ENCODE results near the gene KRT40. TPM values are rescaled to one million over a fixed set of nuclear protein-coding genes. Genes with fewer than 3 reads are reported as not detected.

Gene KRT40
- total RNA-seq, 1 donor from 2014 or later = not detected

- DNase-seq (ENCODE audit: extremely low spot score, unreplicated experiment) = no peak
- H3K27ac Mint-ChIP-seq (ENCODE audit: unreplicated experiment) = no peak overlapping the region
- TF ChIP-seq CTCF (IDR thresholded peaks at IDR 0.05) = no peak
- H3K4me1 Mint-ChIP-seq (ENCODE audit: unreplicated experiment) = peaks cover 2% of the 10 kb centered on the region
- H3K36me3 Mint-ChIP-seq (ENCODE audit: unreplicated experiment) = no peaks in the 10 kb centered on the region
- H3K27me3 Mint-ChIP-seq (ENCODE audit: unreplicated experiment) = no peaks in the 10 kb centered on the region
- no peaks in the 10 kb centered on the region for H3K9me3 Mint-ChIP-seq (ENCODE audit: unreplicated experiment)
- H3K4me3 Mint-ChIP-seq (ENCODE audit: unreplicated experiment) = no peak overlapping the region
Observed at GRCh38 chr17:40942553-40942952, 41.6 kb downstream of the KRT40 start.

- no peak for TF ChIP-seq CTCF (IDR thresholded peaks at IDR 0.05)
- DNase-seq (ENCODE audit: extremely low spot score, unreplicated experiment) = no peak
- H3K27ac Mint-ChIP-seq (ENCODE audit: unreplicated experiment) = no peak overlapping the region
- peaks cover 6% of the 10 kb centered on the region for H3K4me1 Mint-ChIP-seq (ENCODE audit: unreplicated experiment)
- no peak overlapping the region for H3K4me3 Mint-ChIP-seq (ENCODE audit: unreplicated experiment)
- H3K27me3 Mint-ChIP-seq (ENCODE audit: unreplicated experiment) = no peaks in the 10 kb centered on the region
- H3K9me3 Mint-ChIP-seq (ENCODE audit: unreplicated experiment) = no peaks in the 10 kb centered on the region
- no peaks in the 10 kb centered on the region for H3K36me3 Mint-ChIP-seq (ENCODE audit: unreplicated experiment)
Observed at GRCh38 chr17:40940266-40940665, 43.9 kb downstream of the KRT40 start.

GRCh38 chr17:40938981-40939380 is 45.1 kb downstream of the KRT40 start:
- no peak for TF ChIP-seq CTCF (IDR thresholded peaks at IDR 0.05)
- H3K27ac Mint-ChIP-seq (ENCODE audit: unreplicated experiment) = no peak overlapping the region
- no peak overlapping the region for H3K4me3 Mint-ChIP-seq (ENCODE audit: unreplicated experiment)
- no peaks in the 10 kb centered on the region for H3K36me3 Mint-ChIP-seq (ENCODE audit: unreplicated experiment)
- H3K27me3 Mint-ChIP-seq (ENCODE audit: unreplicated experiment) = no peaks in the 10 kb centered on the region
- H3K9me3 Mint-ChIP-seq (ENCODE audit: unreplicated experiment) = no peaks in the 10 kb centered on the region
- H3K4me1 Mint-ChIP-seq (ENCODE audit: unreplicated experiment) = peaks cover 6% of the 10 kb centered on the region
- DNase-seq (ENCODE audit: extremely low spot score, unreplicated experiment) = no peak

- no peak for TF ChIP-seq CTCF (IDR thresholded peaks at IDR 0.05)
- DNase-seq (ENCODE audit: extremely low spot score, unreplicated experiment) = no peak
- Mint-ChIP-seq H3K36me3 (ENCODE audit: unreplicated experiment) (no peaks in the 10 kb centered on the region), H3K27me3 (ENCODE audit: unreplicated experiment) (no peaks in the 10 kb centered on the region), H3K9me3 (ENCODE audit: unreplicated experiment) (no peaks in the 10 kb centered on the region), H3K27ac (ENCODE audit: unreplicated experiment) (no peak within 1 kb of the TSS), H3K4me3 (ENCODE audit: unreplicated experiment) (no peak within 1 kb of the TSS), H3K4me1 (ENCODE audit: unreplicated experiment) (peaks cover 6% of the 10 kb centered on the region)
Observed at GRCh38 chr17:40937384-40937819, 46.7 kb downstream of the KRT40 start, which contains the start of gene KRT23. Gene KRT23 (minus strand): TSS chr17:40937646. CDS start chr17:40936603, 1,043 bp downstream.

- Mint-ChIP-seq H3K4me1 (ENCODE audit: unreplicated experiment) (peaks cover 6% of the 10 kb centered on the region), H3K4me3 (ENCODE audit: unreplicated experiment) (no peak overlapping the region), H3K9me3 (ENCODE audit: unreplicated experiment) (no peaks in the 10 kb centered on the region), H3K36me3 (ENCODE audit: unreplicated experiment) (no peaks in the 10 kb centered on the region), H3K27me3 (ENCODE audit: unreplicated experiment) (no peaks in the 10 kb centered on the region), H3K27ac (ENCODE audit: unreplicated experiment) (no peak overlapping the region)
- no peak for DNase-seq (ENCODE audit: extremely low spot score, unreplicated experiment)
- no peak for TF ChIP-seq CTCF (IDR thresholded peaks at IDR 0.05)
Observed at GRCh38 chr17:40936976-40937375, 47.1 kb downstream of the KRT40 start.

All from osteocyte (in vitro differentiated cells).